ENCODE measurements around the gene SH3TC1.

Gene SH3TC1

DNA sequence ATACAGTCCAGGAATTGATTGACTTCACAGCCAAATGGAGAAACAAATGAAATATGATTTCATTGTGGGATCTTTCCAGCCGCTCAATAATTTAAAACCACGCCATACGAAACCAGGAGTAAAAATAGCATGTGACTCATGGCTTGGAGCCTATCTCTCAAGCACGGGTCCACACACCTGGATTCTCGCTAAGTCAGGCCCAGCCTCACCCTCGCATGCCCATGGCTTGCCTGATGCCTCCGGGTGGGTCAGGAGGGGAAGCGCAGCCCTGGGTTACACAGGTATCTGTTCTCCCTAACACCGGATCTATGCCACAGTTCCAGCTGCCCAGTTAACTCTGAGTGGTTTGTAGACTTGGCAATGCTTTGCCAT lies 34.9 kb upstream of the SH3TC1 start:
- DNase-seq = no peak

DNA sequence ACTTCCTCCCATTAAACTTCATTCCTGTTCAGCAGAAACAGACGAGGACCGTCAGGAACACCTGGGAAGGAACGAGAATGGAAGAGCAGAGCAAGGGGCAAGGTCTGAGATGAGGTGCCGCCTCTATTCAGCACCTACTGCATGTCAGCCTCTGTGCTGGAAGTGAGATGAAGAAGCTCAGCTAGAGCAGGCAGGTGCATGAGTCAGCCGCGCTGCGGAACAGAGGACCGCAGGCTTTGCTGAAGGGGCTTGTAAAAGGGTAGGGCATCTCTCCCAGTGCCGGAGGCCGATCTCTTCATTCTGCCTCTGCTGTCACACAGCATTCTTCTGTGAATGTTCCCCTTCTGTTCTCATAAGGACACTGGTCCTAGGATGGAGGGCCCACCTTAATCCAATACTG lies 34.4 kb upstream of the SH3TC1 start:
- DNase-seq = no peak

DNA sequence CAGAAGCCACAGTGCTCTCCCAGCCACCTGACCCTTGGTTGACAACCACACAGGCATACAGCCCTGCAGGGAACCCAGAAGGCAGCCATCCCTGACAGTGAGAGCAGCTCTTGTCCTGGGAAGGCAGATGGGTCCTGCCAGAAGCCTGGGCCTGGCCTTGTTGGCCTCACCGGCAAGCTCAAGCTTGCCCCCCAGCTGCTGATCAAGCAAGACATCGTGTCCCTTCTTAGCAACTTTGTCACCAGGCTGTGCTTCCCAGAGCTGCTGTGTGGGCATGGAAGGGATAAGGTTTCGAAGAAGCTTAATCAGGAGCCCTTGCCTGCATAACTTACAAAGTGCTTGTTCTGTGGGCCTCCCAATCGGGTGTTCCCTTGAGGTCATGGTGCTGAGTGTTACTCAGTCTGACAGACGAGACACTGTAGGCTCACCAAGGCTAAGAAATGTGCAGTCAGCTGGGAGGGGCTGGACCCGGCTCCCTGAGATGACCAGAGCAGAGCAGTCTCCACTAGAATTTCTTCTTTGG lies 33.7 kb upstream of the SH3TC1 start:
- no peak for DNase-seq

DNA sequence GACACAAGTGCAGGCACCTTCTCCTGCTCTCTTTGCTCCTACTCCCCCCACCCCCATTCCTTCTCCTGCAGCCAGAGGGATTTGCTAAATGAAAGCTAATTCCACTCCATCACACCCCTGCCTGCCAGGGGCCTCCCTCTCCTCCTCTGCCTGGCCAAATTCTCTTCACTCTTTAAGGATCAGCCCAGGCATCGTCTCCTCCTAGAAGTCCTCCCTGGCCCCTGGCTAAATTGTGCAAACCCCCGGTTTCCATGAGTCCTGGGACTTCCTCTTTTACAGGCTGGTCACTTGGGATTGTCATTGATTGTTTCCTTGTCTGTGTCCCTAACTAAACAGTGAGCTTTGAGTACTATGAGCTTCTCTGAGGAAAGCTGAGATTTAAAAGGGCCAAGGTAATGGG lies 31.8 kb upstream of the SH3TC1 start:
- no peak for DNase-seq

DNA sequence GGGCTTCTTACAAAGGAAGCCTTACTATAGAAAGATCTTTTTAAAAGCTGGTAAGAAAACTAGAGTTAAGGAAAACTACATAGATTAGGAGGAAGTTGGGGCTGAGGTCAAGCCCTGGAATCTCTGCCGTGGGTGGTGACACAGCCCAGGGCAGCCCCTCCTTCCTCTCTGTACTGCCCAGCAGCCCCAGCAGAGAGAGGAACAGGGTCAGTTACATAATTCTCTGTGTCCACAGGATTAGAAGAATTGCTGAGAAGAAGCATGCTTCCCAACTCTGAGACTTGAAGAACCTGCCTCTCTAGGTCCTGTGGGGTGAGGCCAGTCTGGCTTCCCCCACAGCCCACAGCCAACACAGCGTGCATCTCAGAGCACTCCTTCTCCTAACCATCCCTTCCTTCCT lies 31.3 kb upstream of the SH3TC1 start:
- DNase-seq = no peak

DNA sequence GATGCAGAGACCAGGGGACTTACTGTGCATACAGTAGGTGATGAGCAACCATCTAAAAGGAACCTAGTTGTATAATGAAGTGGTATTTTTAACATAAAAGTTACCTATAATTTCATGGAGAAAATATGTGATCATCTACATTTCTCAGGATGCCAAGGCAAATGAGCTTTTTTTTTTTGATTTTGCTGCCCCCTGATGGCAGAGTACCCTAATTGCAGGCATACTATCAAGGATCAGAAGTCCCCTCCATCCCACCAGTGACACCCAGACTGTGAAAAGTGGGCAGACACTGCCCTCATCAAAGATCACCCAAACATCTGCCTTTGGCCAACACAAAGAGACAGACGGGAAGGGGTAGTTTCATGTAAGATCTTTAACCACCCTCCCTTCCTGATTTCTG lies 30.9 kb upstream of the SH3TC1 start:
- no peak for DNase-seq

DNA sequence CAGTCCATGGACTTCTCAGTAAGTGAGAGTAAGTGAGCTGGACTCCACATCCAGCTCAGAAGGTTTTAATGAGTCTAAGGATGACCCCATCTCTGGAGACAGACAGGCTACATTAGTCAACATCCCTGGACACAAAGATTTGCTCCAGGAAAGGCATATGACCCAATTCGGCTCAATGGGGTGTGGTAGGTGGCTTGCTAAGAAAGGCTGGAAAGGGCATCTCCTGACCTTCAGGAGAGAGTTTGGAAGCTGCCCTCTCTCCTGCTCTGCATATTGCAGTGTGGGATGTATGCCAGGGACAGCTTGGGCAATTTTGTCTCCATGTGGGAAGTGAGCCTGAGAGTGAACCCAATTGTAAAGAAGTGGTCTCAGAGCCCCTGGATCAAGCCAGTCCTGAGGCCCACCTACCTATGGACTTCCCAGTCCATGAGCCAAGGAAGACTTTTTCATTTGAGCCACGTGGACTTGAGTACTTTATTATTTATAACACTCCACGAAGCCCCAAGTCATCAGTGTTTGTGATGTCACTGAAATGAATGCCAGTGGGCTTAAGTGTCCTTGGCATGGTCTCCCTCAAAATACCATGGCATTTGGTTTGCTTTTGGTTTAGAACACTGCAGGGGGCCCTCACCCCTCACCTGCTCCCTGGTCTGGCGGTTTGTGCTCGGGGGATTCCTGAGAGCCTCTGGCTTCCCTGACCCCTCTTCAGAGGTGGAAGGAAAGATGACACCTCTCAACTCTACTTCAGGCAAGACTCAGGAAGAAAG lies 30.1 kb upstream of the SH3TC1 start:
- no peak for DNase-seq

DNA sequence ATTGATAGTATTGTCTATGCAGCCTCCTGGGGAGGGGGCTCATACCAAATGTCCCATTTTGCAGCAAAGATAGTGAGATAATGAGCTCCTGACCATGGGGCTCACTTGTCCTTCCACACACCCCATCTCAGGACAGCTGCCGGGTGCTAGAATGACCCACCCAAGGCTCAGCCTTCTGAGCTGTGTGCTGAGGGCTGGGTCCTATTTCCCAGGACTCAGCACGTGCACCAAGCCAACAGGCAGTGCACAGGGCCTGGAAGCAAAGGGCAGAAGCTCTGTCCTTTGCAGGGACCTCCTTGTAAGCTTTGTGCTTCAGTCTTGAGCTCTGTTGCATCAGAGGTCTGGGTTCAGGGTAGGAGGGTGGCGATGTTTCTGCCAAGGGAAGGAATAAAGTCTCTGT lies 29.3 kb upstream of the SH3TC1 start:
- DNase-seq = no peak

DNA sequence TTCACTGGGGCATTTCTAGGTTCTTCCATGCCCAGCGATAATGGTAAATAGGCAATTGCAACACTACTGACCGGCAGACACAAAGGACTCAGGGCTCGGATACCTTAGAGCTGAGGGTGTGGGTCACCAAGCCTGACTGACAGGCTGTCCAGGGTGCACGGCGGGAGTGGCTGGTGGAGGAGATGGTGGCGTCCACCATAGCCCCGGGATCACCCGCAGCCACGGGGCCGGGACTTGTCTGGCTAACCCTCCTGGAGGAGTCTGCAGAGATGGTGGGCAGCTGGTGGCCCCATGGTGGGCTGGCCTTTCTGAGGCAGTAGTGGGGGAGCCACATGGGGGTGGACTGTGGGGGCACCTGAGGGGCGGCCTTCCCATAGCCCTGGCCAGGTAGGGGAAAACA lies 28.7 kb upstream of the SH3TC1 start:
- DNase-seq = no peak

DNA sequence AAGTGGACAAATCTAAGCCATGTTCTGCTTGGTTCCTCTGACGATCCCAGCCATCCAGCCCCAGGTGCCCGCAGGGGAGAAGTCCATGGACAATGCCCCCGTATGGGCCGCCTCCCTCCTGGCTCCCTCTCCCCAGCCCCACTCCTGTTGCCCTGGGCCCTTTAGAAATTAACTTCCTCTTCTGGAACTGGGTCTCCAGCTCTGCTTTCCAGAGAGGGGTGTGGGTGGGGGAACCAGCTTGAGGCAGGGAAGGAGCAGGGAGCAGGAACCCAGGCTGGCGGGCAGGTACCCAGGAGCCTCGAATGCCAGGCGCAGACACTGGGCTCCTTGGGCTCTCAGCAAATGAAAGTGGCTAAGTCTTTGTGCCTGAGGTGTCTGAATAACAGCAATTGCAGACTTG lies 27.8 kb upstream of the SH3TC1 start:
- no peak for DNase-seq

DNA sequence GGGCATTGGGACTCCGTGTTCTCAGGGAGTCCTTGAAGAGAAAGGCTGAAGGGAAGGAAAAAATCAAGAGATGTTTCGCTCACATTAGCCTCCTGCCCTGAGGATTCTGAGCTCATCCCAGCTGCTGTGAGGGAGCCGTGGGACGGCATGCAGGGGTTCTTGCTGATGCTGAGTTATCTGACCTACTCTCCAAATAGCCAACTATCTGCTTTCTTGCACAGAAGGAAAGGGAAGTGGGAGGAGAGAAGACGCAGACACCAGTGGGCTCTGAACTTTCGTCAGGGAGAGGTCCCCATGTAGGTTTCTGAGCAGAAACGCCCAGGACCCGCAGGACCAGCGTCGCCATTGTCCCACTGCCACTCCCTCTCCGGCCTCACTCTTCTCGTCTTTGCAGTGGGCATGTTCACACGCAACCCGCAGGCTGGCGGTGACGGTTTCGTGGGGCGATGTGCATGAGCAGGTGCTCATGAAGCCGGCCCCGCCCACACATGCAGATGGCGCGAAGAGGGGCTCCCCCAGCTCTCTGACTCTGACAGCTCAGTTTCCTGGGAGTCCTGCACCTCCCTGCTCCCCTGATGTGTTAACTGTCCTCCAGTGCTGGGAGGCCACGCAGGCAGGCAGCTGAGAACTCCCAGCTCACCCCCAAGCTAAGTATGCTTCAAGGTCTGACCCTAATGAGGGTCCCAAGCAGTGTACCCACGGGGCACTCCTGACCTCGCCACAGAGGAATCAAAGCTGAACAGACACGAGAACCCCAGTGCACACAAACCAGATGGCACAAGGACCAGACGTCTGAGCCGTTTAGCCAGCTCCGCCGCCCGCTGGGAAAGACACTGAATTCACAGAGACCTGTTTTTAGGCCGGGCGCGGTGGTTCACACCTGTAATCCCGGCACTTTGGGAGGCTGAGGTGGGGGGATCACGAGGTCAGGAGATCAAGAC lies 26.8 kb upstream of the SH3TC1 start:
- DNase-seq = peak; percentile 81

DNA sequence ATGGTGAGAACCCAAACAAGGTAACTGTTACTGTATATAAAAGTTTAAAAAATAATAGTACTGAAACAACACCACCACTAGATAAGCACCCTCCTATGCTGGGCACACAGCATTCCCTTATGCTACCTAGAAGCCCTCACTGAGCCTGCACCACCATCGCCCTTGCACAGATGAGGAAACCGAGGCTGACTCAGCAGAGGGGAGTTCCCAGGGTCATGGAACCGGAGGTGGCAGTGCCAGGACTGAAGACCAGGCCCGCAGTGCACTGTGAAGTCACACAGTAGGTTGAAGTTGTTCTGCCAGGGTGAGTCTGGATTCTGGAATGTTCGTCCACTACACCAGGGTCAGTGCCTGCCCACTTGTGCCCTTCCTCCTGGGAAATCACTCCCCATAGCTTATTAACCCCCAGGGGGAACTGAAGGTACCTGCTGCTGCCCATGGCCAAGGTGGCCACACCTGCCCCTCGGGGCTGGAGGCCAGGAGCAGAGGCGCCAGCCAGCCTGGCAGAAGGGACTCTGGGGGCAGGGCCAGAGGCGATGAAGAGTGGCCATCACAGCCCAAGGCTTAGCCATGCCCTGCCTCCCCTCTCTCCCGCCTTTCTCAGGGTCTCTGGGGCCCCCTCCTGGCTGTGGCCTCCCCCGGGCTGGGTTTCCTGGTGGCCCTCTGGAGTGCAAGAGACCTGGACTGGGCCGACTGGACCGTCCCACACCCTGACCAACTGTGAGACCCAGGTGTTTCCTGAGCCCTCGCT lies 25.4 kb upstream of the SH3TC1 start:
- DNase-seq = no peak

DNA sequence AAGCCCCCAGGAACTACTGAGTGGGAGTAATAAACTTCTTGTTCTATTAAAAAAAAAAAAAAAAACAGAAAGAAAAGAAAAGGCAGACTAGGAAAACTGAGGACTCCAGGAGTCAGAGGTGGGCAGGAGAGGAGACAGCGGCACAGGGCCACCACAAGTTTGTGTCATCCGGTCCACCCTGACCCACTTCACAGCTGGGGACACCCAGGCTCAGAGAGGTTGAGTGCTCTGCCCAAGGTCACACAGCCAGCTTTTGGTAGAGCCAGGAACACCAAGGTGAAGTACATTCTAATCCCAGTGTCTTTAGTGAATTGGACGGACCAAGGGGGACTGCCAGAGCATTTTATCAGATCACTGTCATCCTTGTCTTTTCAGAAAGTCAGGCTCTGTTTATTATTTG lies 24.1 kb upstream of the SH3TC1 start:
- DNase-seq = no peak

DNA sequence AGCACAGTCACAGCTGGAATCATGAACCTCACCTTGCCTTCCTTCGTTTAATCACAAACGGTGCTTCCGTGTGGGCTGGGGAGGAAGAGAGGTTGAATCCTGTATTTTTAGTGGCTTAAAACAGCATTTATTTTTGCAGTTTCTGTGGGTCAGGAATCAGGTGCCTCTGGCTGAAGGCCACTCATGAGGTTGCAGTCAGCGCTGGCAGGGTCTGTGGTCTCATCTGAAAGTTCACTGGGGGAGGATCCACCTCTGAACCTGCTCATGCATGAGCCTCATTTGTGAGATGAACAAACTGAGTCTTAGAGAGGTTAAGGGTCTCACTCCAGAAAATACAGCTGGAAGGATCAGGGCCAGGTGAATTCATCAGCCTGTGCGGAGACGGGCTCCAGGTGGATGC lies 23.4 kb upstream of the SH3TC1 start:
- no peak for DNase-seq

DNA sequence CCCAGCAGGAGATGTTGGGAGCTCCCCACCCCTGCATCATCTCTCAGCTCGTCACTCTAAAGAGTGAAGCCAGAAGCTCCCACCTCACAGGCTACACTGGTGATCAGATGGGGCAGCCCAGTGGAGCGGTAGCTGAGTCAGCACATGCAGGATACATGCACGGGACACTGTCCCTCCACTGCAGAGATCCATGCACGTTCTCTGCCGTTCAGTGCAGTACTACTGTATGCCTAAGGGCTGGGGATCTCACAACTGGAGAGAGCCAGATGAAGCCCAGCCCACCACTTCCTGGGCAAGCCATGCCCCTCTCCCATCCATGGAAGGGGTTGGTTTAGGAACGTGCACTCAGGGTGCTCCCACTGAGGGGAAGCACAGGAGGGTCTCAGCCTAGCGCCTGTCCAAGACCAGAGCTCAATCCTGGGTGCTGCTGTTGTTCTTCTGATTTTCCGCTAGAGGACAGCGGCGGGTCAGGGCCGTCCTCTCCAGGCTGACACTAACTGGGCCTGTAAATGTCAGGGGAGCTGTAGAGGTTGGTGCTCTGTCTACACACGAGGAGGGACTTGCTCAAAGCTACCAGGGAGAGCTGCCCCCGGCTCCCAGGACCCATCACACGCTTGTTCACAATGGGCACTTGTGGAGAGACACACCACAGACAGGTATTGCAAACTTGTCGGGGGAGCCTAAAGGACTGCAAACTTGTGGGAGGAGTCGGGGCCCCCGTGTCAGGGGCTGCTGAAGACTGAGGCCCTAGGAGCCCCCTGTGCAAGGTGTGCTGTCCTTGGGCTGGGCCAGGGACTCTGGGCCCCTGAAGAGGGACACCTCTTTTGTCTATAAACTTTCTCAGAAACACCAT lies 22.3 kb upstream of the SH3TC1 start:
- peak; percentile 72 for DNase-seq

DNA sequence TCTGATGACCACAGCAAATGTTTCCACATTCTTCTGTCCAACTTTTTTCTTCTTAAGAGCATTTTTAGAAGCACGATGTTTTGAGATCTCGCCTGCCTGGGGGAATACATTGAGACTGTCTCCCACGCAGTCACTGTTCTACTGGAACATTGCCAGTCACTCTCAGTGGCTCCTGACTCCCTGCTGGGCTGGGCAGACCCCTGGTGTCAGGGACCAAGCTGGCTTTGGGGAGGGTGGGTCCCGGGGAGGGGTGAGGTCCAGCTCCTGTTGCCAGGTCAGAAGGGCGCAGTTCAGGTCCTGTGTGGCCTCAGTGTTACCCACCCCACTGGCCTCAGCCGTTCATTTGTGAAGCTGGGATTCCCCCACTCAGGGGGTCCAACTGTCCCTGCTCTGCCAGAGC lies 21.5 kb upstream of the SH3TC1 start:
- DNase-seq = no peak

DNA sequence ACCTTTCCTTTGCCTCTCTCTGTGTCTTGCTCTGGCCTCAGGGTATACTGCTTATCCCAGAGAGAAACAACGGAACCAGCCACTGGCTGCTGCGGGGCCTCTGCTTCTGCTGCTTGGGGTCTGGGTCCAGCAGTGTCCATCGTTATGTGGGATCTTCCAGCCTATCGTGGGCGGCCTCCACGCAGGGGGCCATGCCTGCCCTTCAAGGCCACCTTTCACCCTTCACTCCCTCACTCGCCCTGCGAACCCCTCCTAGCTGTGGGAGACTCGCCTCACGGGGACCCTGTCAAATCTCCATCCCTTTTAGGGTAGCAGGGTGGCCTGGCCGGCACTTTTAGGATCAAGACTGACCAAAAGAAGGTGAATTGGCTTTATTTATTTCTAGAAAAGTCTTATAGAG lies 21.1 kb upstream of the SH3TC1 start:
- DNase-seq = no peak

DNA sequence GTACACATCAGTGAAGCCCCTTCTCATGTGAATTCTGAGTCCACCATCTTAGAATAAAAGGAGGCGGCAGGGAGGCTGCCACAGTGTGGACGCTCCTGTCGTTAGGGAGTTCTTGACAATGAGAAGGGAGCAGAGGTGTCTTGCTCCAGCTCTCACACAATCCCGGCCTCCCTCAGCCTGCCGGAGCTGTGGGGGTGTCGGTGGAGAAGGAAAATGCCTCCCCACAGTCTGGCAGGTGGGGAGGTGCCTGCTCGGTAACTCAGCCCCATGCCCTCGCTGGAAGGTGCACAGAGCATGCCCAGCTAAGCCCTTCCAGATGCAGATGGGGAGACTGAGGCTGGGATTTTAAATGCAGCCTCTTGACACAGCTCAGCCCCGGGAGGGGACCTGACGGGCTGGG lies 20.0 kb upstream of the SH3TC1 start:
- DNase-seq = no peak

DNA sequence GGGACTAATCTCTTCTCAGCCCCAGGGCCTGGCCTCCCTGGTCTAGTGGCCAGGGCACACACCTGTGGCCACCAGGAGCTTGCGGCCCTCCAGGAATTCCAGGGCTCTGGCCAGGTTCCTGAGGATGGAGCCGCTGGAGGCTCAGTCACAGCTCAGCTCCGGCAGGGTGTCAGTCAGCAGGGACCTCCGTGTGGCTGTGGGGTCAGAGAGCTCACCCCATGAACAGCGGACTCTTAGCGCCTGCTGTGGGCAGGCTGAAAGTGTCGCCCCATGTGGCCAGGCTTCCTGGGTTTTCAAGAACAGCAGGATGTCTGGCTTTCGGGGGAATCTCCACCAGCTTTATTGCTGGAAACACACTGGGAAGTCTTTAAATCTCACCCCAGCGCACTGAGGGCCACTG lies 19.3 kb upstream of the SH3TC1 start:
- DNase-seq = no peak

DNA sequence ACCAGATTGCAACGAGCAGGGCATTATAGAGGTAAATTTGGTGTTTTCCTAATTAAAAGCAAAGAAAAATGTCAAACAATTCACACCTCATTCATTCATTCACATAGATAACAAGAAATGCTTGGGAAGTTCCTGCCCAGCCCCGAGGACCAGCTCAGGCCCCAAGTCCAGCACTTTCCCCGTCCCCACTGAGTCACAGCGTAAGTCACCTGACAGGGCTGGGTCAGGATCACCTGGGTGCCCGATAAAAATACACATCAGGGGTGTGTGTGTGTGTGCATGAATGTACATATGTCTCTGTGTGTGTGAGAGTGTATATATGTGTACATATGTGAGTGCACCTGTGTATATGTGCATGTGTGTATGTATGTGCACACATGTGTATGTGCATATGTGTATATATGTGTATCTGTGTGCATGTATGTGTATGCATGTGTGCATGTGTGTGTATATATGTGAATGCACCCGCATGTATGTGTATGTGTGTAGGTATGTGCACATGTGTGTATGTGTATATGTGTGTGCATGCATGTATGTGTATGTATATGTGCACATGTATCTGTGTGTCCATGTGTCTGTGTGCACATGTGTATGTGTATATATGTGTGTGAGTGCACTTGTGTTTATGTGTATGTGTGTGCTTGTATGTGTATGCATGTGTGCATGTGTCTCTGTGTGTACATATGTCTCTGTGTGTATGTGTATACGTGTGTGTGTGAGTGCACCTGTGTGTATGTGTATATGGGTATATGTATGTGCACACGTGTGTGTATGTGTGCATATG lies 18.6 kb upstream of the SH3TC1 start:
- no peak for DNase-seq

DNA sequence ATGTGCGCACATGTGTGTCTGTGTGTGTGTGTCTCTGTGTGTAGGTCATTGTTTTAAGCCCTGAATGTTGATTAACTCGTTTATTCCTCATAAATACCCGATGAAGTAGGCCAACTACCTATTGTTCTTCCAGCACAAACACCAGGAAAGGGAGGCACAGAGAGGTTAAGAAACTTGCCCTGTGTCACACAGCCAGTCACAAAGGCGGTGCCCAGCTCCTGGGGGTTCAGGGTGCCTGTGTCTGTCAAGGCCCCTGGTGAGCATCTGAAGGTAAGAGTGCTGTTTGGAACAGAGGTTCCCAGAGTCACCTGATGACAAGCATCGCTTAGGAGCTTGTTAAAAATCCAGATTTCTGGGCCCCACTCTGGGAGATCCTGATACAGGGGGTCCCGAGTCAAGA lies 18.0 kb upstream of the SH3TC1 start:
- DNase-seq = no peak

DNA sequence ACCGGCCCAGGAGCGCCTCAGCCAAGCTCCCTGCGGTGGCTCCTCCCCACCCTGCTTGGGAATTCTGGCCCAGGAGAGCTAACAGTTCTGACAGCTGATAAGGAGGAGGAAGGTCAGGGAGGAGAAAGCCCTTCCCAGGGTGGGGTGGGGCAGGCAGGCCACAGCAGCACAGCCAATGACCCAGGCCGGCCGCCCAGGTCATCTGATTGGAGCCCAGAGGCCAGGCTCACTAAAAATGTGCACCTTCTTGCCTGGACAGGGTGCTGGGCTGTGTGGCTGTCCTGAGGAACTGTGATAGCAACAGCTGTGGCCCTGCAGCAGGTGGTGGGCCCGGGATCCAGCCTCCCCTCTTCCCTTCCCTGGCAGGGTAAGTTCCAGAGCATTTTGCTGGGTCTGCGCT lies 17.2 kb upstream of the SH3TC1 start:
- DNase-seq = no peak

Measured in activated effector memory CD4-positive, alpha-beta T cell treated with anti-CD3 and anti-CD28 coated beads, Interleukin-2, amount 50 U/mL, for 16 hours (primary cell).